Cardiac fibroblast (primary cell): ENCODE results near the gene RBM18.

Source experiments
- DNase-seq, 2 donors: peaks; one replicate each; pipeline versions ENCODE4 v3.0.0 to v3.0.0-alpha.2; 2010; ENCODE audit warnings: low read depth in 2 of 2
- H3K4me3 ChIP-seq, 2 donors: replicated peaks in 1 of 2; 1 replicate in 1 of 2; 2 replicates in 1 of 2; pipeline ENCODE4 v1.5.1; 2011; ENCODE audit warnings: low read depth in 2 of 2, low read length in 2 of 2, mild to moderate bottlenecking in 2 of 2, moderate library complexity in 1 of 2
- TF ChIP-seq, protein P1 (sequence below): IDR thresholded peaks from one replicate; pipeline ENCODE4 v1.5.1; 2011; ENCODE audit warnings: low read depth, mild to moderate bottlenecking, low read length, inconsistent platforms

RBM18 gene

DNA sequence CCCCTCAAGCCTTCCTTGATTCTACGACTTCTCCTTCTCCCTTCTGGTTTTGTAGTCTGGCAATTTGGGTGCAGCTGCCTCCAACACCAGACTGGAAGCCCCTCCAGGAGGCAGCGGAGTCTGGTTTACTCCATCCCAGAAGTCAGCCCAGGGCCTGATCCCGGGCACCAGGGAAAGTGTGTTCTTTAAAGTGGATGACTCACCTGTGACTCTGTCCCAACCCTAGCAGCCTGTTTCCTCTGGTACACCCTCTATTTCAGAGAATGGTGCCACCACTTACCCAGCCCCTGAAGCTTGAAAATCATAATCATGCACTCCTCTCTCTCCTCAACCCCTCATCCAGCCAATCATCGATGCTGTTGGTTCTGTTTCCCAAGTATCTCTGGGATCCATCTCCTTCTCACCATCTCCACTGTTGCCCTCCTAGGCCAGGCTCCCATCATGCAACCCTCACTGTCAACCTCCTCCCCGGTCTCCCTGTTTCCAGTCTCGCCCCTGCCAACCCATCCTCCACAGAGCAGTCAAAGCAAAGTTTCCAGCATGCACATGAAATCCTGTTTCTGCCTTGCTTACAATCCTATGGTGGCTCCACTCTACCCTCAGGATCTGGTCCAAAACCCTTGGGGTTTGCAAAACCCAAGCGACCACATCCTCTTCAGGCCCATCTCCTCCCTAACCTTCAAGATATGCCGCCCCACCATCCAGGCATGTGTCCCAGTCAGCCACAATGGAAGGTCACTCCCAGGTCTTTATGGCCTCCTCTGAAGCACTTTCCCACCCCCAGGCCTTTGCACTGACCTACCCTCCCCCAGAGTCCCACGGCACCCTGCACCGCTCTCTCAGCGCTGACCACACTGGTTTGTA, 46.3 kb downstream of the RBM18 start:
- TF ChIP-seq, protein P1, sequence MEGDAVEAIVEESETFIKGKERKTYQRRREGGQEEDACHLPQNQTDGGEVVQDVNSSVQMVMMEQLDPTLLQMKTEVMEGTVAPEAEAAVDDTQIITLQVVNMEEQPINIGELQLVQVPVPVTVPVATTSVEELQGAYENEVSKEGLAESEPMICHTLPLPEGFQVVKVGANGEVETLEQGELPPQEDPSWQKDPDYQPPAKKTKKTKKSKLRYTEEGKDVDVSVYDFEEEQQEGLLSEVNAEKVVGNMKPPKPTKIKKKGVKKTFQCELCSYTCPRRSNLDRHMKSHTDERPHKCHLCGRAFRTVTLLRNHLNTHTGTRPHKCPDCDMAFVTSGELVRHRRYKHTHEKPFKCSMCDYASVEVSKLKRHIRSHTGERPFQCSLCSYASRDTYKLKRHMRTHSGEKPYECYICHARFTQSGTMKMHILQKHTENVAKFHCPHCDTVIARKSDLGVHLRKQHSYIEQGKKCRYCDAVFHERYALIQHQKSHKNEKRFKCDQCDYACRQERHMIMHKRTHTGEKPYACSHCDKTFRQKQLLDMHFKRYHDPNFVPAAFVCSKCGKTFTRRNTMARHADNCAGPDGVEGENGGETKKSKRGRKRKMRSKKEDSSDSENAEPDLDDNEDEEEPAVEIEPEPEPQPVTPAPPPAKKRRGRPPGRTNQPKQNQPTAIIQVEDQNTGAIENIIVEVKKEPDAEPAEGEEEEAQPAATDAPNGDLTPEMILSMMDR, result no peak
- H3K4me3 ChIP-seq, result no peak overlapping the region
- DNase-seq, result no peak

DNA sequence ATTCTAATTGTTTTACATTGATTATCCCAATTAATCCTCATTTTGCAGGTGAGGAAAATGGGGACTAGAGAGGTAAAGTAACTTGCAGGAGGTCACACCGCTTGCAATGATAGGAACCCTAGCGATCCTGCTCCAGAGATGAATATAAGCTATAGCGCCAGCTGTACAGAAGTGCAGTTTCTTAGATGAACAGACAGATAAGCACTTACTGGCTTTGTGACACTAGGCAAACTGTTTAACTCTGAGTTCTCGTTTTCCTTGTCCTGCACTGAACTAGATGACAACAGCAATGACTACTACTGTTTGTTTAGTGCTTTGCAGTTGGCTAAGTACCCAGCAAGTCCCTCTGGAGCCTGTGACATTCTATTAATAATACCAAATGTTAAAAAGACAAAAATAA, 47.0 kb downstream of the RBM18 start:
- H3K4me3 ChIP-seq, result no peak overlapping the region
- TF ChIP-seq, protein P1, result no peak
- no peak for DNase-seq

DNA sequence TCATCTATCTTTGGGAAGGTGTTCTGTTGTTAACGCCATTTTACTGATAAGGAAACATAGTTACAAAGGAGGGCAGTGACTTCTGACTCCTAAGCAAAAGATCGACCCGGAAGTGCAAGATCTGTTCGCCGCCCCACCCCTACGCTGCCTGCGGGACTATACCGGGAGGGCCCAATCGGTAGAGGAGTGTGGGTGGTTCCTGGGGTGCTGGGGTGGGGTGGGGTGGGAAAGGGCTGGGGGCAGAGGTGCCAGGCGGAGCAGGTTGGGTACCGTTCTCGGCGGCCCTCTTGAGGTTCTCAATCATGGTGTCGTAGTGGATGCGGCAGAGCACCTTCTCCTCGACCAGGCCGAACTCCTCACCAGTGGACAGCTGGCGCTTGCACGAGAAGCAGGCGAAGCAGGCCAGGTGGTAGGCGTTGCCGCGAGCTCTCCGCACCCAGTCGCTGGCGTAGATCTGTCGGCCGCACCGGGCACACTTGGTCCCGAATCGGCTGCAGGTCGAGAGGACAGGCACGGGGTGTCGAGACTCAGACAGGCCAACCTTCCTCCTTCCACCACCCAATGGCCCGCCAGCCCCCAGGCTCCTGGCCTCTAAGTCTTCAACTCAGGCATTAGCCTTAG, 47.7 kb downstream of the RBM18 start:
- no peak for DNase-seq
- TF ChIP-seq, protein P1, result no peak
- H3K4me3 ChIP-seq, result no peak overlapping the region

DNA sequence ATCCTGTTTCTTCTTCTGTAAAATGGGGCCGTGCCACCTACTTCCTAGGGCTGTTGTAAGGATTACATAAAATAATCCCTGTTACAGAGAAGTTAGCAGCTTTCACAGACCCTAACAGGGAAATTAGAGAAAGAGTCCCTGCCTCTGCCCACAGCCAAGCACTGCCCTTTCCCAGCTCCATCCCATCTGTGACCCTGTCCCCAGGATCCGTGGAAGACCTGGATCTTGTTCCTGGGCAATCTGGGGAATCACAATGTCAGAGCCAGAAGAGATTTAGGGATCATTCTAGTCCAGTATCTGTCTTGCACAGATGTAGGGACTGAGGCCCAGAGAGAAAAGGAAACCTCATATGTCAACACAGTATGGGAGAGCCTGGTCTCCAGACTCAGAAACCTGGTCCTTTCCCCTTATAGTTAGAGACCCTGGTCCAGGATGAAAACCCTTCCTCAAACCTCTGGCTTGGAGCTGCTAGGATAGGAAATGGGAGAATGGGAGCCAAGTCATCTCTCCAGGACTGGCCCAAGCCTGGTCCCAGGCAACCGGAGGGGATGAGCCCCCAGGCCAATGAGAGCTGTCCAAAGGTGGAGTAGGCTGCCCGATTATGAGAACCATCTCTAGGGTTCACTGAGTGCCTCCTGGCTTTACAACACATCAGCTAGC, 48.4 kb downstream of the RBM18 start:
- H3K4me3 ChIP-seq, result no peak overlapping the region
- no peak for DNase-seq
- TF ChIP-seq, protein P1, result no peak

DNA sequence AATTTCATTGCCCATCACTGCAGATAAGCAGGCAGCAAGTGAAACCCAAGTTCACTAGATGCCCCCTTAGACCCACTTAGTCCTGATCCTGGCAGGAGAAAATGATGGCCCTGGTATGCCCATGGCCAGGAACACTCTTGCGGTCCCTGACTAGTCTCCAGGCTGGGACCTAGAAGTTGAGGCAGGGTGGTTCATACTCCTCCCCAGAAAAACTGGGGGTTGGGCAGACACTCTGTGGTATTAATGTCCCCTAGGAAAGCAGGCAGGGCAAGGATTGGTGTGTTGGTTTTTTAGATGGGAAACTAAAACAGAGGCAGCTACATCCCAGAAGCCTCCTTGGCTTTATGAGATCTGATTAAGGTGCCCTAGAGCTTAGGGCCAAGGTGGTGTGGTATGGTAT, 49.0 kb downstream of the RBM18 start:
- TF ChIP-seq, protein P1, result no peak
- no peak overlapping the region for H3K4me3 ChIP-seq
- no peak for DNase-seq

DNA sequence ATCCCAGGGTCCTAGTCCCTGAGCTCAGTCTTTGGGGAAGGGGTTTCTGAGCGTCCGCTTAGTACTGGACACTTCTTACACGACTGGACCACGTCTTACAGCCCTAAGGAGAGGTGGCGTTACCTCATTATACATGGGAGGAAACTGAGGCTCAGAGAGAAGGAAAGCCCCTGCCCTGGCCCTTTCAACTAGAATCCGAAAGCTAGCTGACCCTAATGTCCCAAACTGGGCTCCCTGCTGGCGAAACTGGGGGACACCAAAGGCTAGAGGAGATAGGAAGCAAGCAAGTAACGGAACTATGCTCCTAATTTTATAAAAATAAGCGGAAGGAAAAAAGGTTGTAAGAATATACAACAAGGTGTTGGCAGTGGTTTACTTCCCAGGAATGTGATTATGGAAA, 50.1 kb downstream of the RBM18 start:
- DNase-seq, result no peak
- no peak overlapping the region for H3K4me3 ChIP-seq
- TF ChIP-seq, protein P1, result no peak
